Renal cortex interstitium (tissue), 11 donors: ENCODE results near the gene FHOD3. TPM values are rescaled to one million over a fixed set of nuclear protein-coding genes. Genes with fewer than 3 reads are reported as not detected.
A peak's percentile ranks its signal among the peaks of the same experiment; 100 is the strongest.

ENCODE experiments used
- DNase-seq, 11 donors: peaks; one replicate each; pipeline ENCODE4 v3.0.0-alpha.2; 2013; ENCODE audit warnings: low read depth in 9 of 11, low spot score in 4 of 11; ENCODE audit errors: extremely low read depth in 1 of 11
- polyA plus RNA-seq, 3 donors: library from polyadenylated mRNA; unstranded; fragments of 120-200 nt; gene quantifications; one replicate each; pipeline ENCODE4 v1.2.1, GENCODE V29; 2013; ENCODE audit not compliant: insufficient read length in 3 of 3

The FHOD3 gene
- polyA plus RNA-seq, 3 donors, result 35.3 to 48.8 (median 40.1) TPM

DNA sequence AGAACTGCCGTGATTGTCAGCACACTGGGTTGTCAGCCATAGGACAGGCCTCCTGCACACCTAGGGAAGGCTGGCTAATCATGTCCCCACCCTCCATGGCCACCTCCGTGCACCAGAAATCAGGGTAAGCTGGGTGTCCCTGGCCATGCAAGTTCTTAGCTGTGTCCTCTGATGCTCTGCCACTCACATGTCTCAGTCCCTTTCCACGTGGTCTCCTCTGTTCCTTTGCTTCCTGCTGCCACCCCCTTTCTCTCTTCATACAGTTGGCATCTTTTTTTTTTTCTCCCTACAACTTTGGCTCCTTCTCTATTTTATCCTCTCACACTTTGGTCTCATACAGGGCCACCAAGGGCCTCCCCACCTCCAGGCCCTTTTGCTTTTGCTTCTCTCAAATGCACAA is 377.6 kb downstream of the FHOD3 start:
- DNase-seq, result no peak

- no peak for DNase-seq
Observed at GRCh38 chr18:36675542-36675941, 378.0 kb downstream of the FHOD3 start.

GRCh38 chr18:36676629-36677028 is 379.1 kb downstream of the FHOD3 start:
- DNase-seq, result no peak

GRCh38 chr18:36680042-36680441 is 382.5 kb downstream of the FHOD3 start:
- no peak for DNase-seq

- no peak for DNase-seq
Observed at GRCh38 chr18:36685580-36685979, 388.1 kb downstream of the FHOD3 start.

GRCh38 chr18:36688020-36688965 is 390.8 kb downstream of the FHOD3 start:
- DNase-seq, result peak in 9 of 11 donors; percentile 40 to 75 (median 52)

DNA sequence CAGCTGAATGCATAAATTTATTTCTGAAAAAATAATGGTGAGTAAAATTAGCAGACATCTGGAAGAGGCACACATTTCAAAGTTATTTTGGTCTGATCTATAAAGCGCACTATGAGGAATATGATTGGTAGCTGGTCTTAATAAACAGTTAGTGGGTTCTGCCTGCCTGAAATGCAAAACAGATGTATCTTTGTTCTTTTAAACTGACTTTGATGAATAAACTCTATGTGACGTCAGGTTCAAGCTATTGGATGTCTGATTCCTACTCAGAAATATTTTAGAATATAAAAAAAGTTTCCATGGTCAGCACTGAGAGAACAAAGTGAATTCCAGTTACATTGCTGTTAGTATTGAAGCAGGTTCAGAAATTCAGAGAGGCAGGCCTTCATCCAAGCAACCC is 394.9 kb downstream of the FHOD3 start:
- no peak for DNase-seq

- no peak for DNase-seq
Observed at GRCh38 chr18:36692921-36693332, 395.4 kb downstream of the FHOD3 start.

- no peak for DNase-seq
Observed at GRCh38 chr18:36693931-36694620, 396.6 kb downstream of the FHOD3 start.

- no peak for DNase-seq
Observed at GRCh38 chr18:36695806-36696205, 398.3 kb downstream of the FHOD3 start.

GRCh38 chr18:36697905-36698304 is 400.4 kb downstream of the FHOD3 start:
- DNase-seq, result no peak

- no peak for DNase-seq
Observed at GRCh38 chr18:36700955-36701354, 403.4 kb downstream of the FHOD3 start.

DNA sequence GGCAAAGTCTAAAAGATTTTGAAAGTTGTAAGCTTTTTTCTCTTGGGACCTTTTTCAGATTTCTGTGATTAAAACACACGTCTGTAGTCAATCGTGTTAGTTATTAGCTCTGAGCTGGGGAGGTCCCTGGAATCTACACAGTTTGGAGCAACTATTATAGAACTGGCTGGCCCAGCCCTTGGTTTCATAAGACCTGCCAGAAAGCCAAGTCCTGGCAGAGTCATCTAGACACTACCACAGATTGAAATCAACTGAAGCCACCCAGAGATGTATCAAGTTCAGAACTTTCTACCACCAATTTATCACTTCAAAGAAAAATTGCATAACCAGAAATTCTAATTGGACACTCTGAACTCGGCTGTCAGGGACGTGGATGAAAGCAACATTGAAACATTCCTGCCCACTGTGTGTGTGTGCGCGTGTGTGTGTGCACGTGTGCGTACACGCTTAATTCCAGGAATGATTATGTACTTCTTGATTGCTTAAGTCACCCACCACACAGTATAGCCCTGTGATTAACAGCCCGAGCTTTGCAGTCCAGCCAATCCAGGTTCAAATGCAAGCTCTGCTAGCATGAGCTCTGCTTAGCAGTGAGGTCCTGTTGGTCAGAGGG is 405.0 kb downstream of the FHOD3 start:
- no peak for DNase-seq

DNA sequence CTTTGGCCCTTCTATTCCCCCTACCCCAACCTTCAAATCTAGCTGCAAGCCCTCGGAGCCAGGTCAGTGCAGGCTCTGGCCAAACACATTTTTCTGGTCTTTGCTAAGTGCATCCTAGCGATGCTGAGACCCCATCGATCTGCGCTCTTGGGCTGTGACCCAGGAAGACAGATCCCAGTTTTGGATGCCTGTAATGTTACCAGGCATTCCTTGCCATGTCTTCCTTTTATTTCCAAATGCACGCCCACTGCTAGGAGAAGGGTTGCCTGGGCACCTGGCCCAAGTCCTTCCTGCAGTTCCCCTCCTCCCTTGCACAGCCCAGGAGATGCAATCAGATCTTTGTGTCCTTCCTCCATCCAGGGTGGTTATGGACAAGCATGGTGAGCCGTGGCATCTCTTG is 406.6 kb downstream of the FHOD3 start:
- DNase-seq, result no peak

DNA sequence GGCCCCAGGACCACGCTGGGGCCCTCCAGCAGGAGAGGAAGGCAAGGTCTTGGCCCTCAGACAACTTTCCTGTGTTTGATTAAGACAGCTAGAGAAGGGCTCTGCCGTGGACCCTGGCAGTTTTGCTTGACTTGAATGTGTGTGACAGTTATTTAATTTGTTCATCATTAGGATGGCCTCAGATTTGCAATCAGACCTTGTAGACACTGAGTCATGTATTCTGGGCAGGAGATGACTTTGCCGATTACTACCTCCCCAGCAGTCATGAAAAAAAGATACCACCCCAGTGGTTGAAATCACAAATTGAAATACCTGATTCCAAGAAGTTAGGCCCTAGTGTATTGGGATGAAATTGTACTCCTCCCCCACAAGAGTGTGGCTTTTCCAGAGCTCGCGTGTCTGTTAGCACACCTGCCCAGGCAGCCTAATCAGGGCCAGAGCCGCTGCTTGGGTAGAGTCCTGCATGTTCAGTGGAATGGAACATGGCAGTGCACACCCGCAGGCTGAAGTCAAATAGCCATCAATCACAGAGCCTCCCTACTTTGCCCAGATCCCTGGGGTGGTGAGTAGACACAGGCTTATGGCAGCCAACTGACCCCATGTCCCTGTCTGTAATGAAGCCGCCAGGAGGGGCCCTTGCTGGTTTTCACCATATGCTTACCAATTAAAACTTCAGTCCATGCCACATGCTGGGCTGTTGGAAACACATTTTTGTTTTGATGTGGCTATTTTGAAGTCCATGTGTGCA is 408.8 kb downstream of the FHOD3 start:
- DNase-seq, result peak in 1 of 11 donors; percentile 25

DNA sequence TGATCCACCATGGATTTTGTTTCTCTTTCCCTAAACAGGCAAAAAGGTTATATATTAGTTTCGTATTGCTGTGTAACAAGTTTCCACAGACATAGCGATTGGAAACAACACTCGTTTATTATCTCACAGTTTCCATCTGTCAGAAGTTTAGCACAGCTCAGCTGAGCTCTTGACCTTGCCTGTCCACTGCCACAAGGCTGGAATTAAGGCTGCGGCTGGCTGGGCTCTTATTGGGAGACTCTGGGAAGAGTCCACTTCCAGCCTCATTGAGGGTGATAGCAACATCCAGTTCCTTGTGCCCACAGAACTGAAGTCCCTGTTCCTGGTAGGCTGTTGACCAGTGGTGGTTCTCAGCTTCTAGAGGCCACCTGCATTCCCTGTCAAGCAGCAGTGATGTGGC is 410.9 kb downstream of the FHOD3 start:
- no peak for DNase-seq

DNA sequence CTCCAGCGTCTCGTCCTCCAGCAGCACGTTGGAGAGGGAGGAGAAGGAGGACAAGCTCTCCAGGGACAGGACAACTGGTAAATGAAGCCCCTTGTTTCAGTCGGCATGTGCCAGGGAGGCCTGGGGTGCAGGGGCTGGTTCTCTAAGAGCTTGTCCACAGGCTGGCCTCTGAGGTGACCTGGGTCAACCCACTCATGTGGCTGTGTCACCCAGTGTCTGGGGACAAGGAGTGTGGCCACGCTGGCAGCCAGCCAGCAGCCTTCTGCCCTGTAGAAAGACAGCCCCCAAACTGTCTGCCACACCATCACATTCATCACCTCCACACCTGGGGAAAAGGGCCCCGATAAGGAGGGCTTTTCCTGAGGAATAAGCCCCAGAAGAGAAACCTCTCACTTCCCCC is 411.8 kb downstream of the FHOD3 start:
- no peak for DNase-seq

DNA sequence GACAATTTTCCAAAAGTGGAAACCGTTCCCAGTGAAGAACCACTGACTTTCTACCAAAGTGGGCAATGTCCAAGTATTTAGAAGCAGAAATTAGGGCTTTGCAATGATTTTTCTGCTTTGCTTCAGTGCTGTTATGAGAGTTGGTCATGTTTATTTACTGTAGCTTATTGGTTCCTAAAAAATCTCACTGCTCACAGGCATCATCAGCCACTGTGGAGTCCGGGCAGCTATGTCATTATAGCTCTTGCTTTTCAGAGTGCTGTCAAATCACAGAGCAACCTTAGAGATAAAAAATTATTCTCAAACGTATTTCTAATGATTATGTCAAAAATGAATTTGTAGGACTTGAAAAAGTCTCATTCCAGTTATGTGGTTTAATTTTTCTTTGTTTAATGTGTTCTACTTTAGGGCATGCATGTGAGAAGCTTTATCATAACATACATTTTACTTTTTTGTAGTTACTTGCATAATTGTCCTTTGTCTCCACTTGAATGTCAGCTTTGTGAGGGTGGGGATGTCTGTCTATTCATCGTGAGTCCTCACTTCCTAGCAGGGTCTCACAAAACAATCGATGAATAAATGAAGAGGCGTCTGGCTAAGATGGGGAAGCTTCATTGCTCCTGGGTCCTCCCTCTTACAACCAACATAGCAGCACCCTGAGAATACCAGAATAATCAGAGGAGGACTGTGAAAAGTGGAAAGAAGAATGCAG is 413.7 kb downstream of the FHOD3 start:
- DNase-seq, result no peak
